ENCODE measurements around the gene DLGAP4. TPM values are rescaled to one million over a fixed set of nuclear protein-coding genes. Genes with fewer than 3 reads are reported as not detected.
A peak's percentile ranks its signal among the peaks of the same experiment; 100 is the strongest.

DLGAP4 gene
- total and polyA plus RNA-seq, 9 of the 15 experiments (the other 6 are each of a cell fraction or from before 2014, with no cell fraction given), result 0.31 to 34.1 (median 4.5) TPM

DNA sequence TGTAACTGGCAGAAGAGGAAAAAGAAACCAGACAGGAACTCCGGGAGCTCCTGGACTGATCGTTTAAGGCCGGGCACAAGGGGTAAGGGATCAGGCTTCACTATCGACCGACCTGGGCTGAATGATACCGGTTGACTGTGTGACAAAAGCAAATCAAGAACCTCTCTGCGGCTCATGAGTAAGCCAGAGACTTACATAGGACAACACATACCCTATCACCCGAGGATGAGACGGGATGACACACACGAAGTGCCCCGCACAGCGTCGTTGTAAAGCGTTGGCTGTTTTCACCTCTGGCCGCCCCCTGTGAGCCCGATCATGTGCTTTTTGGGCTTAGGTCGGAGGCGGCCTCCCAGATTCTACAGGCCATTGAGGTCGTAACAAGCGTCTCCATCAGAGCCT is 266.6 kb downstream of the DLGAP4 start:
- CTCF ChIA-PET (ENCODE audit: low intra/inter-chr PET ratio), result interaction anchor here (0.8 kb wide), 1 partner anchor 16 kb away, joined by 3 read pairs; no protein-coding TSS in a partner anchor
- DNase-seq (ENCODE audit: extremely low read depth in 1 of 4, low spot score in 3 of 4) (peak; percentile 39 to 67 (median 45)), ATAC-seq (peak; percentile 38), FAIRE-seq (peak; percentile 83)
- Histone ChIP-seq H3K79me2 (ENCODE audit: control insufficient read depth, insufficient read depth, low read length) (peaks cover 32% of the 10 kb centered on the region), H2AFZ (ENCODE audit: low read depth, low read length) (peak overlapping the region; percentile 94), H3K9me3 (replicated peaks; ENCODE audit: control insufficient read depth, insufficient read depth, low read depth, low read length) (no peaks in the 10 kb centered on the region), H3K4me1 (replicated peaks in 1 of 2; ENCODE audit: control insufficient read depth in 2 of 2, insufficient read depth in 2 of 2, low read length in 2 of 2) (peaks cover 42 to 50% of the 10 kb centered on the region in 2 experiments), H3K4me3 (peak overlapping the region; percentile 80), H3K36me3 (ENCODE audit: control insufficient read depth, insufficient read depth, low read length) (peaks cover 10% of the 10 kb centered on the region; the same call in 2 of the 3 replicates), H3K27me3 (ENCODE audit: control insufficient read depth in 2 of 2, insufficient read depth in 2 of 2, low read length in 2 of 2) (no peaks in the 10 kb centered on the region), H3K27ac (ENCODE audit: extremely low read depth, low read depth, low read length) (peak overlapping the region; percentile 92), H3K4me2 (ENCODE audit: insufficient read depth, low read length) (peak overlapping the region; percentile 89), H3K9me1 (ENCODE audit: control insufficient read depth, insufficient read depth, low read length) (peaks cover 3% of the 10 kb centered on the region), H3K9ac (ENCODE audit: insufficient read depth in 1 of 2, low read depth in 2 of 2, low read length in 2 of 2) (peak overlapping the region; percentile 81 to 83), H4K20me1 (replicated peaks; ENCODE audit: control insufficient read depth, insufficient read depth, low read length) (peaks cover 9% of the 10 kb centered on the region)
- BruUV-seq (replicated peaks), result TSS peak; percentile 95
- intact Hi-C loops (cut with micrococcal nuclease) (loop anchor here (5.0 kb wide), 1 partner anchor 380 kb away; the partner anchor contains the start of gene SAMHD1), in situ Hi-C loops (cut with MboI) (no loop called here)
- 7% methylated on average over 19 of the region's 20 CpGs for WGBS (ENCODE audit: insufficient coverage, low coverage, missing lambda C conversion rate)
- POLR2A ChIA-PET, result interaction anchor here (1.0 kb wide), 1 partner anchor 32 kb away, joined by 3 read pairs; no protein-coding TSS in a partner anchor
- no peak for TF ChIP-seq VEZF1 (CRISPR knock-in tag; IDR thresholded peaks at IDR 0.05)
- TF ChIP-seq CAMTA2 (CRISPR knock-in tag; conservative IDR thresholded peaks at IDR 0.05), result no peak
- no peak for TF ChIP-seq GTF2A2 (tag; IDR thresholded peaks at IDR 0.05)
- TF ChIP-seq L3MBTL2 (IDR thresholded peaks at IDR 0.05), result peak; percentile 76
- no peak for TF ChIP-seq RBM17 (IDR thresholded peaks at IDR 0.05; ENCODE audit: borderline replicate concordance, low read depth, low read length)
- no peak for TF ChIP-seq LEF1 (IDR thresholded peaks at IDR 0.05)
- TF ChIP-seq, protein P1, sequence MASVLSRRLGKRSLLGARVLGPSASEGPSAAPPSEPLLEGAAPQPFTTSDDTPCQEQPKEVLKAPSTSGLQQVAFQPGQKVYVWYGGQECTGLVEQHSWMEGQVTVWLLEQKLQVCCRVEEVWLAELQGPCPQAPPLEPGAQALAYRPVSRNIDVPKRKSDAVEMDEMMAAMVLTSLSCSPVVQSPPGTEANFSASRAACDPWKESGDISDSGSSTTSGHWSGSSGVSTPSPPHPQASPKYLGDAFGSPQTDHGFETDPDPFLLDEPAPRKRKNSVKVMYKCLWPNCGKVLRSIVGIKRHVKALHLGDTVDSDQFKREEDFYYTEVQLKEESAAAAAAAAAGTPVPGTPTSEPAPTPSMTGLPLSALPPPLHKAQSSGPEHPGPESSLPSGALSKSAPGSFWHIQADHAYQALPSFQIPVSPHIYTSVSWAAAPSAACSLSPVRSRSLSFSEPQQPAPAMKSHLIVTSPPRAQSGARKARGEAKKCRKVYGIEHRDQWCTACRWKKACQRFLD (CRISPR knock-in tag; IDR thresholded peaks at IDR 0.05), result peak; percentile 69
- TF ChIP-seq ESRRA (IDR thresholded peaks at IDR 0.05; ENCODE audit: borderline replicate concordance, low read depth), result no peak
- peak; percentile 57; the same call in 1 of the 2 replicates for TF ChIP-seq CBFB (CRISPR knock-in tag; IDR thresholded peaks at IDR 0.05)
- TF ChIP-seq EWSR1 (IDR thresholded peaks at IDR 0.05; ENCODE audit: borderline replicate concordance, low read depth, partially characterized antibody), result no peak
- TF ChIP-seq RBM22 (IDR thresholded peaks at IDR 0.05; ENCODE audit: low read depth, low read length, poor library complexity, severe bottlenecking), result no peak
- no peak for TF ChIP-seq ZBTB12 (CRISPR knock-in tag; IDR thresholded peaks at IDR 0.05)
- TF ChIP-seq HDAC3 (IDR thresholded peaks at IDR 0.05; ENCODE audit: borderline replicate concordance, partially characterized antibody), result no peak
- TF ChIP-seq, protein P2, sequence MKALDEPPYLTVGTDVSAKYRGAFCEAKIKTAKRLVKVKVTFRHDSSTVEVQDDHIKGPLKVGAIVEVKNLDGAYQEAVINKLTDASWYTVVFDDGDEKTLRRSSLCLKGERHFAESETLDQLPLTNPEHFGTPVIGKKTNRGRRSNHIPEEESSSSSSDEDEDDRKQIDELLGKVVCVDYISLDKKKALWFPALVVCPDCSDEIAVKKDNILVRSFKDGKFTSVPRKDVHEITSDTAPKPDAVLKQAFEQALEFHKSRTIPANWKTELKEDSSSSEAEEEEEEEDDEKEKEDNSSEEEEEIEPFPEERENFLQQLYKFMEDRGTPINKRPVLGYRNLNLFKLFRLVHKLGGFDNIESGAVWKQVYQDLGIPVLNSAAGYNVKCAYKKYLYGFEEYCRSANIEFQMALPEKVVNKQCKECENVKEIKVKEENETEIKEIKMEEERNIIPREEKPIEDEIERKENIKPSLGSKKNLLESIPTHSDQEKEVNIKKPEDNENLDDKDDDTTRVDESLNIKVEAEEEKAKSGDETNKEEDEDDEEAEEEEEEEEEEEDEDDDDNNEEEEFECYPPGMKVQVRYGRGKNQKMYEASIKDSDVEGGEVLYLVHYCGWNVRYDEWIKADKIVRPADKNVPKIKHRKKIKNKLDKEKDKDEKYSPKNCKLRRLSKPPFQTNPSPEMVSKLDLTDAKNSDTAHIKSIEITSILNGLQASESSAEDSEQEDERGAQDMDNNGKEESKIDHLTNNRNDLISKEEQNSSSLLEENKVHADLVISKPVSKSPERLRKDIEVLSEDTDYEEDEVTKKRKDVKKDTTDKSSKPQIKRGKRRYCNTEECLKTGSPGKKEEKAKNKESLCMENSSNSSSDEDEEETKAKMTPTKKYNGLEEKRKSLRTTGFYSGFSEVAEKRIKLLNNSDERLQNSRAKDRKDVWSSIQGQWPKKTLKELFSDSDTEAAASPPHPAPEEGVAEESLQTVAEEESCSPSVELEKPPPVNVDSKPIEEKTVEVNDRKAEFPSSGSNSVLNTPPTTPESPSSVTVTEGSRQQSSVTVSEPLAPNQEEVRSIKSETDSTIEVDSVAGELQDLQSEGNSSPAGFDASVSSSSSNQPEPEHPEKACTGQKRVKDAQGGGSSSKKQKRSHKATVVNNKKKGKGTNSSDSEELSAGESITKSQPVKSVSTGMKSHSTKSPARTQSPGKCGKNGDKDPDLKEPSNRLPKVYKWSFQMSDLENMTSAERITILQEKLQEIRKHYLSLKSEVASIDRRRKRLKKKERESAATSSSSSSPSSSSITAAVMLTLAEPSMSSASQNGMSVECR (CRISPR knock-in tag; IDR thresholded peaks at IDR 0.05), result no peak

Data from K562 (cell line).